HG03066 (cell line): ENCODE measurements around the gene KLHL22.
A peak's percentile ranks its signal among the peaks of the same experiment; 100 is the strongest.
"Not testable (repeated sequence)": the region's sequence is repeated elsewhere in the genome, so short reads cannot be mapped to it uniquely, and the experiment has no call there.

Experiments
- ATAC-seq: cut with Tn5 transposase; IDR thresholded peaks from one replicate; pipeline ENCODE4 v1.9.1; 2021; ENCODE audit warnings: low read depth; ENCODE audit not compliant: unreplicated experiment

Gene KLHL22

DNA sequence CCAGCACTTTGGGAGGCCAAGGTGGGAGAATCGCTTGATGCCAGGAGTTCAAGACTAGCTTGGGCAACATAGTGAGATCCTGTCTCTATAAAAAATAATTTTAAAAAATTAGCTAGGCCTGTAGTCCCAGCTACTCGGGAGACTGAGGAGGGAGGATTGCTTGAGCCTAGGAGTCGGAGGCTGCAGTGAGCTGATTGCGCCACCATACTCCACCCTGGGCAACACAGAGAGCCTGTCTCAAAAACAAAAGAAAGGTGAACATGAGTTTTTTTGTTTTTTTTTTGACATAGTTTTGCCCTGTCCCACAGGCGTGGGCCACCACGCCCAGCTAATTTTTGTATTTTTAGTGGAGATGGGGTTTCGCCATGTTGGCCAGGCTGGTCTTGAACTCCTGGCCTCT, 29.5 kb upstream of the KLHL22 start:
- no peak for ATAC-seq

DNA sequence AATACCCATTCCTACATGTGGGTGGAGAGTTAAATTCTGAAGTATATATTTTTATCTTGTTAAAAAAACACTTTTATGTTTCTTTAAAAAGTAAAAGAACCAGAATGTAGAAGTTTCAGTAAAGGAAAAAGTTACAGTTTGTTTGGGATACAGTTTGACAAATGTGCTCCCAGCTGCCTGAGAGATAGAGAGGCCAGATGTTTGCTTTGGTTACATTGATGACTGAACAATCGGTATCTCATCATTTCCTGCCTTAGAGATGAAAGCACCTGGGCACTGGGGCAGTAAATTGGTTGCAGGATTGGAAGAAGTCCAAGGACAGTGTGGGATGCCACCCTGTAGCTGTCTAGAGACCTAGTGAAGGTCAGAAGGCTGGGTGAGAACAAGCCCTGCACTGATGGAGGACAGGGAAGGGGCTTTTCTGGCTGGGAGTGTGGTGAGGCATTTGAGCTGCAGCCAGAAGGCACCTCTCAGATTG, 28.4 kb upstream of the KLHL22 start:
- ATAC-seq = no peak

DNA sequence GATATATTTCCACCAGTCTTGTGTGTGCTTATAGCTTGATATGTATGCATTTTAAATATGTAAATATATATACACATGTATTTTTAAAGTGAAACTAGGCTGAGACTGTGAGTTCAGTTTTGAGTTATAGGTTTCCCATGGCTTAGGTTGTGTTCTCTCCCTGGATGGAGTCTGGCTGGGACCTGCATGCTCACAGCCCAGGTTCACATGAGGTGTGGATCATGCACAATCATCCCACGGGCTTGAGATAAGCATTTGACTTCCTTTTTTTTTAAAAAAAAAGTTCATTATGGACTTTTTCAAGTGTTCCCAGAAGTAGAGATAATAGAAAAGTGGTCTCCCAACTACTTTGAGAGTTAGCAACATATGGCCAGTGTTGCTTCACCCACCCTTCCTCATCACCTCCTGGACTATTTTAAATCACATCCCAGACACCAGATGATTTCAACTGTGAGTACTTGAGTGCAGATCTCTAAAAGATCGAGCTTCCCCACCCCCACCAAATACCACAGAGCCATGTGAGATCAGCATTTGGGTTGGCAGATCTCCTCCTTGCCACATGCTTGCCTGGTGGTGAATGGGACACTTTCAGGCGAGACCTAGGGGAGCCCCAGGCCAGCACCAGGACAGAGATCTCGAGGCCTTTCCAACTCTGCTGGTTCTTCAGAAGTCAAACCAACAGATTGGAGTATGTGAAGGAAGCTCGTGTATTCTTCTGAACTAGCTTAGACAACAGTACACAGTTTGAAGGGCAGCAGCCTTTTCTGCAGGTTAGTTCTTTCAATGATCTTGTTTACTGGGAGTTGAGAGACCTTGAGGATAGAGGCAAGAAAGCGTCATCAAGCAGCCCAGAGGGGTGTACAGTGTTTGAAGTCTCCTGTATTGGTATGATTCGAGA, 27.7 kb upstream of the KLHL22 start:
- ATAC-seq = no peak

GRCh38 chr22:20522134-20523004, 26.8 kb upstream of the KLHL22 start:
- ATAC-seq = no peak

- no peak for ATAC-seq
Observed at GRCh38 chr22:20520093-20520511, 24.5 kb upstream of the KLHL22 start.

DNA sequence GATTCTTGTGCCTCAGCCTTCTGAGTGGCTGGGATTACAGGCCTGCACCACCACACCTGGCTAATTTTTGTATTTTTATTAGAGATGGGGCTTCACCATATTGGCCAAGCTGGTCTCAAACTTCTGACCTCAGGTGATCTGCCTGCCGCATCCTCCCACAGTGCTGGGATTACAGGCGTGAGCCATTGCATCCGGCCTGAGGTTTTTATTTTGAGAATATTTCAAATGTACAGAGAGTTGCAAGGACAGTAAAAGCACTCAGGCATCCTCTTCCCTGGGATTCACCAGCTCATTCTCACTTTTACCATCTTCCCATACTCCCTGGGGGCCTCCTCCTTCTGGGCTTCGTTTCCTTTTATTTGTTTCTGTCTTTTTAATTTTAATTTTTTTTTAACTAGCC, 24.0 kb upstream of the KLHL22 start:
- ATAC-seq = no peak

DNA sequence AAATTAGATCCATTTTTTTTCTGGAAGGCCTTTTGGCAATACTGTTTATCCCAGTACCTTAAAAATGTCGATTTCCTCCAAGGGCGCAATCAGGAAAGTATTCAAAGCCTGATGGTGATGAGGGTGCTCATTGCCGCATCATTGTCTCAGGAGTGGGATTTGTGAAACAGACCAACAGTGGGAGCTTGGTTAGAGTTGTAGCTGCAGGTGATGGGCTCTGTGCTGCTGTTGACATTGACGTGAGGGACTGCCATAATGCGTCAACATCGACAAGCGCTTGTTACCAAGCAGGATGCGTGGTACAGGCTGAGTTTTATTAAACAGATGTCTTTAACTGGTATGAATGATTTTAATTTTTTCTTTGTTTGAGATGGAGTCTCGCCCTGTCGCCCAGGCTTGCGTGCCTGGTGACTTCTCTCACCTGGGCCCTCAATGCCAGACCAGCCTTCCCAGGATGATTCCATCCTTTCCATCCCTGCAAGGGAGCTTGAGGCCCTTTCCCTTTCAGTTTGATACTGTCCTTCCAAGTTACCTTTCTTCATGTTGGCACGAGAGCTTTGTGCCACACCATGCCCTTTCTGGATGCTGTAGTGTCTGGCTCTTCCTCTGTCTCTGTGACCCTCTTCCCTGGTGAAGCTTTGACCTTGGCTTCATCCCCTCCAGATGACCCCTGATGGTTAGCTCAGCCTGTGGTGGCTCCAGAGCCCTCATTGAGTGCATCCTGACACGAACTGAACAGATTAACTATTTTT, 22.4 kb upstream of the KLHL22 start:
- ATAC-seq = no peak

DNA sequence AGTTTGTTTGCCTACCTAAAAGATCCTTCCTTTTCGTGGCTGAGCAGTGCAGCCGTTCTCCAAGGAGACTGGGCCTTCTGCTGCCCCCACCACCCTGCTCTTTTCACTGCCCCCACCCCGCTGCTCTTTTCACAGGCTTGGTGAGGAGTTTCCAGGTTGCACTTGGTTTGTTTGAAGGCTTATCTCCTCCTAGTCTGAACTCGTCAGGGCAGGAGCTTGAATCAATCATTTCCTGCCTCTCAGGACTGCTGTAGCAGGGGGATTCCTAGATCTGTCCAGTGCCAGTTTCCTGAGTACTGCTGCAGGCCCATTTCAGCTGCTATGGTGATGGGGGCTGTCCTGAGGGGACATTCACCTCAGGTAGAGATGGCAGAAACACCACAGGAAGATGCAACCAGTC, 21.8 kb upstream of the KLHL22 start:
- ATAC-seq = no peak

GRCh38 chr22:20516399-20516798, 20.8 kb upstream of the KLHL22 start:
- ATAC-seq = no peak

- no peak for ATAC-seq
Observed at GRCh38 chr22:20514658-20515406, 19.2 kb upstream of the KLHL22 start.

- no peak for ATAC-seq
Observed at GRCh38 chr22:20511578-20512229, 16.1 kb upstream of the KLHL22 start.

GRCh38 chr22:20510811-20511577, 15.4 kb upstream of the KLHL22 start:
- no peak for ATAC-seq

DNA sequence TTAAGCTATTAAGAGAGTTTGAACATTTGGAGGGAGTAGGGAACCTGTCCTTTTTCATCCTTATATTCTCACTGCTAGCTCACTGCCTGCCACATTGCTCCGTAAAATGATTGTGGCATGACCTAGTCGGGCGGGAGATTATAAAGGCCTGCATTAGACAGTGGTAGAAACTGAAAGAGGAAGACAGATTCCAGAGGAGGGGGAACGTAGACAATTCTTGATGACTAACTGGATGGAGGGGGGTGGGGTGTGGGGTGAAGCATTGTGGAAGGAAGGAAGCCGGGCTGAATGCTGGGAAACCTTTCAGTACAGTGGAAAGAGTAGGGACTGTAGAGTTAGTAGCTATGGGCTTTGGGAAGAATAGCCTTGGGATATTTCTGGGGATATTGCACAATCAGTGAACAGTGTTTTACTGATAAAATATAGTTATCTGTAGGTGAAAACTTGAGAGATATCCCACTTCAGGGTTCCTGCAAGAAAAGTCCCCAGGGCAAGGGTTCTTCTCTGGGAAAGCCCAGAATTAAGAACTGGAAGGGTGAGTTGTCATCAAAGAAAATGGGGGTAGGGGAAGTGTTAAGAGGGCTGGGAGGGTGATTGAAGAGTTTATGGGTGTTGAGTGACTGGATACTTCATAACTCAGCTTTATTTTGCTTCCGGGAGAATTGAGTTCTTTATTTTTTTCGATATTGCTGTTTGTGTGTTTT, 13.9 kb upstream of the KLHL22 start:
- ATAC-seq = no peak

- ATAC-seq = no peak
Observed at GRCh38 chr22:20508815-20509271, 13.2 kb upstream of the KLHL22 start.

GRCh38 chr22:20508067-20508755, 12.6 kb upstream of the KLHL22 start:
- not testable (repeated sequence) for ATAC-seq

- ATAC-seq = peak; percentile 91
Observed at GRCh38 chr22:20507253-20508066, 11.9 kb upstream of the KLHL22 start, which contains the start of gene MED15. TSS of gene MED15 (plus strand) at chr22:20507610. CDS start at chr22:20507679, 69 bp downstream.
